Measurements from ENCODE around the gene KCNJ18.
"Not testable (repeated sequence)": the region's sequence is repeated elsewhere in the genome, so short reads cannot be mapped to it uniquely, and the experiment has no call there.

GRCh38 chr17:21680850-21681351 is 11.4 kb upstream of the KCNJ18 start:
- TF ChIP-seq CTCF (IDR thresholded peaks at IDR 0.05; ENCODE audit: low read length); EZH2 (IDR thresholded peaks at IDR 0.05; ENCODE audit: borderline replicate concordance, low read length): not testable (repeated sequence)

Data from OCI-LY1 (cell line).